Ovary (tissue), 9 donors: Measurements from ENCODE around the gene IFT52. TPM values are rescaled to one million over a fixed set of nuclear protein-coding genes. Genes with fewer than 3 reads are reported as not detected.

Experiments
- DNase-seq, 5 donors: peaks; one replicate each; pipeline ENCODE4 v3.0.0-alpha.2; 2019 to 2020
- H3K27ac ChIP-seq, 2 donors: fragments of 200-600 bp; one replicate each; pipeline versions ENCODE4 v1.5.1 to v1.8.0; 2019 to 2022
- H3K27me3 ChIP-seq: fragments of 200-600 bp; one replicate; pipeline ENCODE4 v1.8.0; 2022
- H3K36me3 ChIP-seq: fragments of 200-600 bp; sonication (generic); one replicate; pipeline ENCODE4 v1.5.1; 2019
- H3K4me1 ChIP-seq: one replicate; pipeline ENCODE4 v1.8.1; 2013; ENCODE audit warnings: mild to moderate bottlenecking, moderate library complexity; ENCODE audit not compliant: insufficient read depth
- H3K4me3 ChIP-seq: fragments of 200-600 bp; sonication (generic); one replicate; pipeline ENCODE4 v1.5.1; 2017
- H3K9me3 ChIP-seq, 2 donors: fragments of 200-600 bp in 1 of 2; sonication (generic) in 1 of 2; one replicate each; pipeline versions ENCODE4 v1.5.1 to v1.8.1; 2013 to 2019; ENCODE audit warnings: mild to moderate bottlenecking in 1 of 2, moderate library complexity in 1 of 2
- EP300 ChIP-seq: sonication (generic); formaldehyde crosslinking; IDR thresholded peaks from one replicate; pipeline ENCODE4 v1.6.1; 2017; ENCODE audit warnings: antibody characterized with exemption
- POLR2A ChIP-seq: fragments of 450-650 bp; IDR thresholded peaks from one replicate; pipeline ENCODE4 v1.6.1; 2017; ENCODE audit warnings: antibody characterized with exemption, mild to moderate bottlenecking, moderate library complexity
- WGBS, 3 donors: extraction: QIAGEN DNeasy Blood & Tissue Kit in 1 of 3; methylation state at CpG; one replicate each; pipeline versions ENCODE4 v1.1.5 to v1.1.7; 2013 to 2017; 5-methylcytosine and 5-hydroxymethylcytosine counted together
- intact Hi-C, 4 donors: fragments of 100-400 bp; cut with DNase I; formaldehyde crosslinking; loops; one replicate each; pipeline versions ENCODE4 v1.11.0 to v1.15.1; 2022 to 2023
- polyA plus RNA-seq, 2 donors: library from polyadenylated mRNA; stranded (reverse); fragments of 200-250 nt in 1 of 2; fragments of 350-450 nt in 1 of 2; fragmentation: Illumina TruSeq in 1 of 2; extraction: RNeasy Lipid Tissue Mini Kit (QIAGEN cat#74804) in 1 of 2; gene quantifications; one replicate each; pipeline ENCODE4 v1.2.3, GENCODE V29; 2013 to 2014
- total RNA-seq, 7 donors: library from RNA; depleted of rRNA in 2 of 7; stranded (reverse); fragments of >200 nt in 2 of 7; fragmentation: NEBNext Ultra II Directional in 3 of 7; extraction: Animal tissue kit (Norgen Biotek cat#: 25700) in 3 of 7; gene quantifications; one replicate each; pipeline versions ENCODE4 v1.1.0 to v1.2.4, GENCODE V29; 2016 to 2023
- TF ChIP-seq, protein P1 (sequence below), 3 donors: fragments of 450-650 bp in 2 of 3; fragments of 200-600 bp in 1 of 3; IDR thresholded peaks; one replicate each; pipeline versions ENCODE4 v1.5.1 to v1.8.0; 2016 to 2022; ENCODE audit warnings: antibody characterized with exemption in 3 of 3, mild to moderate bottlenecking in 1 of 3
- donor health status: DM: no; HTN: no; CAD: no; lungs with moderate emphysema.
- donor health status: DM: no; HTN: no; CAD: no.
- donor health status: Bipolar disorder and iron deficiency.
- donor health status: DM: yes; HTN: yes; CAD: no.
- donor health status: DM: no; HTN: no; CAD: no.
- donor health status: DM: yes; HTN: yes; CAD: no.

IFT52 gene
- total and polyA plus RNA-seq, 9 donors, result 32.7 to 55.0 (median 46.7) TPM

DNA sequence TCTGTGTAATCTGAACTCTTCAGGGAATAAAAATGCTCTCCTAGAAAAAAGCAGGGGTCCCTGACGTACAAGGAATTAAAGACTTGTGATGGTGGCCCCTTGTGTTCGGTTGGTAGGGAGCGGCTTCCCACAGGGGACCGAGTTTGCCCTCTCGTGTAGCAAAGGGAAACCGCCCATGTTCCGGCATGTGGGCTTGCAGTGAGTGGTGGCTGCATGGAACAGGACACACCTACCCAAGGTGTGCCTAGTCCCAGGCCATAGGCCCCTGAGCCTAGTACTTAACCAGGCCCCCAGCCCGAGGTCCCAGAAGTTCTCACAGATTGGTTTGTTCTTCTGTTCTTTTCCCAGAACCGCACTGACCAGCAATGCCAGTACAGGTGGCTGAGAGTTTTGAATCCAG, 91.7 kb downstream of the IFT52 start:
- WGBS, 3 donors, result 93 to 97% (median 95%) methylated on average over 9 of the region's 9 CpGs
- Histone ChIP-seq H3K27ac (no peak overlapping the region), H3K4me1 (no peaks in the 10 kb centered on the region), H3K9me3 (no peaks in the 10 kb centered on the region), H3K36me3 (no peaks in the 10 kb centered on the region), H3K27me3 (no peaks in the 10 kb centered on the region), H3K4me3 (no peak overlapping the region)
- intact Hi-C loops, result no loop called here
- no peak for DNase-seq
- TF ChIP-seq, protein P1, sequence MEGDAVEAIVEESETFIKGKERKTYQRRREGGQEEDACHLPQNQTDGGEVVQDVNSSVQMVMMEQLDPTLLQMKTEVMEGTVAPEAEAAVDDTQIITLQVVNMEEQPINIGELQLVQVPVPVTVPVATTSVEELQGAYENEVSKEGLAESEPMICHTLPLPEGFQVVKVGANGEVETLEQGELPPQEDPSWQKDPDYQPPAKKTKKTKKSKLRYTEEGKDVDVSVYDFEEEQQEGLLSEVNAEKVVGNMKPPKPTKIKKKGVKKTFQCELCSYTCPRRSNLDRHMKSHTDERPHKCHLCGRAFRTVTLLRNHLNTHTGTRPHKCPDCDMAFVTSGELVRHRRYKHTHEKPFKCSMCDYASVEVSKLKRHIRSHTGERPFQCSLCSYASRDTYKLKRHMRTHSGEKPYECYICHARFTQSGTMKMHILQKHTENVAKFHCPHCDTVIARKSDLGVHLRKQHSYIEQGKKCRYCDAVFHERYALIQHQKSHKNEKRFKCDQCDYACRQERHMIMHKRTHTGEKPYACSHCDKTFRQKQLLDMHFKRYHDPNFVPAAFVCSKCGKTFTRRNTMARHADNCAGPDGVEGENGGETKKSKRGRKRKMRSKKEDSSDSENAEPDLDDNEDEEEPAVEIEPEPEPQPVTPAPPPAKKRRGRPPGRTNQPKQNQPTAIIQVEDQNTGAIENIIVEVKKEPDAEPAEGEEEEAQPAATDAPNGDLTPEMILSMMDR (IDR thresholded peaks at IDR 0.05), result no peak
- TF ChIP-seq POLR2A, result no peak
- no peak for TF ChIP-seq EP300

DNA sequence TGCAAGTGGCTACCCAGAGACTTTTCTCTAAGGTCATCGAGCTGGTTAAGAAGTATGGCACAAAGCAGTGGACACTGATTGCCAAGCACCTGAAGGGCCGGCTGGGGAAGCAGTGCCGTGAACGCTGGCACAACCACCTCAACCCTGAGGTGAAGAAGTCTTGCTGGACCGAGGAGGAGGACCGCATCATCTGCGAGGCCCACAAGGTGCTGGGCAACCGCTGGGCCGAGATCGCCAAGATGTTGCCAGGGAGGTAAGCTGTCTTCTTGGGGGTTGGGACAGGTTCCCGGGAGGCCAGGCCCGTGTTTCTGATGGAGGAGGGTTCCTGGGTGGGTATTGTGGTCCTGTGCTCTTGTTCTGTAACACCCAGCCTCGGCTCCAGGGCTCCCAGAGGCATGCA, 96.1 kb downstream of the IFT52 start:
- intact Hi-C loops, result no loop called here
- TF ChIP-seq, protein P1 (IDR thresholded peaks at IDR 0.05), result no peak
- TF ChIP-seq POLR2A (no peak), EP300 (no peak)
- DNase-seq, result no peak
- Histone ChIP-seq H3K36me3 (no peaks in the 10 kb centered on the region), H3K9me3 (no peaks in the 10 kb centered on the region), H3K27me3 (no peaks in the 10 kb centered on the region), H3K4me3 (no peak overlapping the region), H3K4me1 (no peaks in the 10 kb centered on the region), H3K27ac (no peak overlapping the region)
- 91 to 95% (median 94%) methylated on average over 13 of the region's 13 CpGs for WGBS, 3 donors

DNA sequence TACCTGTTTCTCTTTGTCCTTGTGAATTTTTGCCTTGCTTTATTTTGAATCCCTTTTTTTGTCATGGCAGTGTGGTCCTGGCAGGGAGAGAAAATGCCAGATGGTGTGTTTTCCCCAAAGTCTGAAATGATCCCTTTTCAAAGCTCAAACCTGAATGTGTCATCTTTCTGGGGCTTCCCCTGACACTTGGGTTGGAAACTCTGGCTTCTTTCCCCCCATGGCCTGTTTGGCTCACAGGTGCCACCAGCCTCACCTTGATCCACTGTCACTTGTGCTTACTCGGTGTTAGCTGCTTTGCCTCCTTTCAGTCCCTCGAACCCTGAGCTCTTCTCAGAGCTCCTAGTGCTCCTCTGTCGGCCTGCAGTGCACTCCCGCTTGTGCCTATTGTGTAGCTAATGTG, 98.4 kb downstream of the IFT52 start:
- no peak overlapping the region for H3K27ac ChIP-seq
- no peaks in the 10 kb centered on the region for H3K4me1 ChIP-seq
- H3K4me3 ChIP-seq, result no peak overlapping the region
- no peaks in the 10 kb centered on the region for H3K36me3 ChIP-seq
- DNase-seq, result no peak
- 92 to 96% (median 94%) methylated on average over 4 of the region's 4 CpGs for WGBS, 3 donors
- intact Hi-C loops, result no loop called here
- H3K9me3 ChIP-seq, result no peaks in the 10 kb centered on the region
- no peaks in the 10 kb centered on the region for H3K27me3 ChIP-seq
- TF ChIP-seq EP300, result no peak
- TF ChIP-seq POLR2A, result no peak
- TF ChIP-seq, protein P1 (IDR thresholded peaks at IDR 0.05), result no peak

DNA sequence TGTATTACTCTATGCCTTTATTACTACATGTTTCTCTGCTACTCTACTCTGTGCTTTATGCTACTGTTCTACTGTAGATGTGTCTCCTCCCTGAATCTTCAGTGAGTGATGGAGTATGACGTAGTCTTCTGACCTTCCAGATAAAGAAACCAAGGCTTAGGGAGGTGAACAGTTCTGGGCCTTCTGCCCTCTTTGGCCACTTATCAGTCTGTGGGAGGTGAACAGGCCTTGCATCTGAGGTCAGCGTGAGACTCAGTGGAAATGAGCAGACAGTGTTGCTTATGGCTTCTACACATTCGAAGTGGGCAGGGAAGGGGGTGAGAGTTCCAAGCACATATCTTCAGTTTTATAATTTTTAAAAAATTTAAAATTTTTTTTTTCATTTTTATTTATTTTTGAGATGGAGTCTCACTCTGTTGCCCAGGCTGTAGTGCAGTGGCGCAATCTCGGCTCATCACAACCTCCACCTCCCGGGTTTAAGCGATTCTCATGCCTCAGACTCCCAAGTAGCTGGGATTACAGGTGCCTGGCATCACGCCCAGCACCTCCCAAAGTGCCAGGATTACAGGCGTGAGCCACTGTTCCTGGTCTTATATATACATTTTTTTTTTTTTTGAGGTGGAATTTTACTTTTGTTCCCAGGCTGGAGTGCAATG, 100.3 kb downstream of the IFT52 start:
- TF ChIP-seq POLR2A (no peak), EP300 (no peak)
- TF ChIP-seq, protein P1 (IDR thresholded peaks at IDR 0.05), result no peak
- Histone ChIP-seq H3K4me1 (no peaks in the 10 kb centered on the region), H3K9me3 (no peaks in the 10 kb centered on the region), H3K36me3 (no peaks in the 10 kb centered on the region), H3K27ac (no peak overlapping the region), H3K27me3 (no peaks in the 10 kb centered on the region), H3K4me3 (no peak overlapping the region)
- 84 to 89% (median 88%) methylated on average over 9 of the region's 9 CpGs for WGBS, 3 donors
- intact Hi-C loops, result no loop called here
- DNase-seq, result no peak
